PC-3 (cell line): Measurements from ENCODE around the gene TDRD7. TPM values are rescaled to one million over a fixed set of nuclear protein-coding genes. Genes with fewer than 3 reads are reported as not detected.

Experiments used
- ATAC-seq: fragments of 200-7000 bp; cut with Tn5 transposase; 2 replicates; pipeline ENCODE4 v1.9.1; 2020; ENCODE audit warnings: mild to moderate bottlenecking, moderate library complexity
- BruUV-seq: library from RNA; stranded (reverse); fragments of 400-500 nt; replicated peaks from 2 replicates; lab custom pipeline; 2021; lab: Mats Ljungman, UMichigan
- CTCF ChIA-PET: fragments of 300-600 bp; sonication (Branson Sonifier 250); formaldehyde crosslinking; loops from one replicate; lab custom pipeline; 2022; ENCODE audit warnings: antibody characterized with exemption; lab: Charles Lee
- POLR2A ChIA-PET: fragments of 300-600 bp; sonication (Branson Sonifier 250); formaldehyde crosslinking; loops from one replicate; lab custom pipeline; 2022; ENCODE audit warnings: antibody characterized with exemption; ENCODE audit not compliant: unreplicated experiment; lab: Charles Lee
- DNase-seq: peaks from one replicate; pipeline ENCODE4 v3.0.0-alpha.2; 2015
- H2AFZ ChIP-seq: fragments of 300-600 bp; sonication (generic); 2 replicates; pipeline ENCODE4 v1.6.0; 2016; ENCODE audit warnings: antibody characterized with exemption, low read length
- H3F3A ChIP-seq: fragments of 300-600 bp; sonication (generic); one replicate; pipeline ENCODE4 v1.6.0; 2017; ENCODE audit warnings: antibody characterized with exemption, low read length, control low read depth, mild to moderate bottlenecking; ENCODE audit not compliant: unreplicated experiment
- H3K27ac ChIP-seq: fragments of 300-600 bp; sonication (generic); 2 replicates; pipeline ENCODE4 v1.5.1; 2016; ENCODE audit warnings: mild to moderate bottlenecking, low read length
- H3K27me3 ChIP-seq: fragments of 300-600 bp; sonication (generic); 2 replicates; pipeline ENCODE4 v1.6.1; 2016; ENCODE audit warnings: low read length, mixed read lengths
- H3K36me3 ChIP-seq: fragments of 300-600 bp; sonication (generic); 2 replicates; pipeline ENCODE4 v1.6.1; 2016; ENCODE audit warnings: low read depth, mixed run types, low read length, mixed read lengths
- H3K4me1 ChIP-seq: fragments of 300-600 bp; sonication (generic); 2 replicates; pipeline ENCODE4 v1.5.1; 2016; ENCODE audit warnings: low read length; ENCODE audit not compliant: insufficient read depth
- H3K4me2 ChIP-seq: fragments of 300-600 bp; sonication (generic); 2 replicates; pipeline ENCODE4 v1.6.0; 2016; ENCODE audit warnings: low read length
- H3K4me3 ChIP-seq: fragments of 300-600 bp; sonication (generic); 2 replicates; pipeline ENCODE4 v1.5.1; 2016; ENCODE audit warnings: mild to moderate bottlenecking, low read length, mixed read lengths
- H3K79me2 ChIP-seq: fragments of 300-600 bp; sonication (generic); 2 replicates; pipeline ENCODE4 v1.6.1; 2017; ENCODE audit warnings: low read length, mixed read lengths
- H3K9ac ChIP-seq: fragments of 300-600 bp; sonication (generic); 2 replicates; pipeline ENCODE4 v1.6.0; 2016; ENCODE audit warnings: mild to moderate bottlenecking, low read length
- H3K9me2 ChIP-seq: fragments of 300-600 bp; sonication (generic); replicated peaks from 2 replicates; pipeline ENCODE4 v1.6.1; 2016; ENCODE audit warnings: mixed run types, low read length, mixed read lengths
- H3K9me3 ChIP-seq: fragments of 300-600 bp; sonication (generic); 2 replicates; pipeline ENCODE4 v1.6.1; 2016; ENCODE audit warnings: low read length, mixed read lengths
- H4K20me1 ChIP-seq: fragments of 300-600 bp; sonication (generic); 2 replicates; pipeline ENCODE4 v1.6.1; 2016; ENCODE audit warnings: low read length, mixed read lengths
- EZH2 ChIP-seq: fragments of 300-600 bp; sonication (generic); IDR thresholded peaks from one replicate; pipeline ENCODE4 v1.6.1; 2017; ENCODE audit warnings: antibody characterized with exemption, mild to moderate bottlenecking, low read length; ENCODE audit not compliant: unreplicated experiment
- EZH2phosphoT487 ChIP-seq: fragments of 300-600 bp; sonication (generic); IDR thresholded peaks from 2 replicates; pipeline ENCODE4 v1.6.1; 2018; ENCODE audit warnings: mild to moderate bottlenecking, antibody characterized with exemption, low read length, borderline replicate concordance
- intact Hi-C: fragments of 100-400 bp; cut with micrococcal nuclease; formaldehyde crosslinking; loops from 2 replicates; pipeline ENCODE4 v1.9.0; 2023
- total RNA-seq: library from RNA; depleted of rRNA; stranded (reverse); fragments of >200 nt; gene quantifications from 2 replicates; pipeline ENCODE4 v1.2.3, GENCODE V29; 2014
- TF ChIP-seq, protein P1 (sequence below): fragments of 300-600 bp; sonication (generic); conservative IDR thresholded peaks from 2 replicates; pipeline ENCODE4 v1.5.1; 2017; ENCODE audit warnings: antibody characterized with exemption, low read depth, mild to moderate bottlenecking, low read length

The TDRD7 gene
- total RNA-seq, 1 experiment from 2014 or later, result 4.2 TPM

GRCh38 chr9:97508852-97509251, 97.0 kb downstream of the TDRD7 start:
- Histone ChIP-seq H3K36me3 (no peaks in the 10 kb centered on the region), H3K27ac (no peak overlapping the region), H3K79me2 (no peaks in the 10 kb centered on the region), H3K4me2 (no peak overlapping the region), H3K9me3 (no peaks in the 10 kb centered on the region), H4K20me1 (no peaks in the 10 kb centered on the region), H3F3A (no peaks in the 10 kb centered on the region), H3K4me3 (no peak overlapping the region), H3K9ac (no peak overlapping the region), H3K27me3 (no peaks in the 10 kb centered on the region), H3K9me2 (no peaks in the 10 kb centered on the region), H3K4me1 (peaks cover 13% of the 10 kb centered on the region), H2AFZ (no peak overlapping the region)
- CTCF ChIA-PET, result no interaction called here
- ATAC-seq, result no peak
- TF ChIP-seq EZH2phosphoT487, result no peak
- TF ChIP-seq, protein P1, sequence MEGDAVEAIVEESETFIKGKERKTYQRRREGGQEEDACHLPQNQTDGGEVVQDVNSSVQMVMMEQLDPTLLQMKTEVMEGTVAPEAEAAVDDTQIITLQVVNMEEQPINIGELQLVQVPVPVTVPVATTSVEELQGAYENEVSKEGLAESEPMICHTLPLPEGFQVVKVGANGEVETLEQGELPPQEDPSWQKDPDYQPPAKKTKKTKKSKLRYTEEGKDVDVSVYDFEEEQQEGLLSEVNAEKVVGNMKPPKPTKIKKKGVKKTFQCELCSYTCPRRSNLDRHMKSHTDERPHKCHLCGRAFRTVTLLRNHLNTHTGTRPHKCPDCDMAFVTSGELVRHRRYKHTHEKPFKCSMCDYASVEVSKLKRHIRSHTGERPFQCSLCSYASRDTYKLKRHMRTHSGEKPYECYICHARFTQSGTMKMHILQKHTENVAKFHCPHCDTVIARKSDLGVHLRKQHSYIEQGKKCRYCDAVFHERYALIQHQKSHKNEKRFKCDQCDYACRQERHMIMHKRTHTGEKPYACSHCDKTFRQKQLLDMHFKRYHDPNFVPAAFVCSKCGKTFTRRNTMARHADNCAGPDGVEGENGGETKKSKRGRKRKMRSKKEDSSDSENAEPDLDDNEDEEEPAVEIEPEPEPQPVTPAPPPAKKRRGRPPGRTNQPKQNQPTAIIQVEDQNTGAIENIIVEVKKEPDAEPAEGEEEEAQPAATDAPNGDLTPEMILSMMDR, result no peak
- TF ChIP-seq EZH2, result no peak
- intact Hi-C loops, result no loop called here
- POLR2A ChIA-PET, result no interaction called here
- BruUV-seq, result no TSS peak
- DNase-seq, result no peak

DNA sequence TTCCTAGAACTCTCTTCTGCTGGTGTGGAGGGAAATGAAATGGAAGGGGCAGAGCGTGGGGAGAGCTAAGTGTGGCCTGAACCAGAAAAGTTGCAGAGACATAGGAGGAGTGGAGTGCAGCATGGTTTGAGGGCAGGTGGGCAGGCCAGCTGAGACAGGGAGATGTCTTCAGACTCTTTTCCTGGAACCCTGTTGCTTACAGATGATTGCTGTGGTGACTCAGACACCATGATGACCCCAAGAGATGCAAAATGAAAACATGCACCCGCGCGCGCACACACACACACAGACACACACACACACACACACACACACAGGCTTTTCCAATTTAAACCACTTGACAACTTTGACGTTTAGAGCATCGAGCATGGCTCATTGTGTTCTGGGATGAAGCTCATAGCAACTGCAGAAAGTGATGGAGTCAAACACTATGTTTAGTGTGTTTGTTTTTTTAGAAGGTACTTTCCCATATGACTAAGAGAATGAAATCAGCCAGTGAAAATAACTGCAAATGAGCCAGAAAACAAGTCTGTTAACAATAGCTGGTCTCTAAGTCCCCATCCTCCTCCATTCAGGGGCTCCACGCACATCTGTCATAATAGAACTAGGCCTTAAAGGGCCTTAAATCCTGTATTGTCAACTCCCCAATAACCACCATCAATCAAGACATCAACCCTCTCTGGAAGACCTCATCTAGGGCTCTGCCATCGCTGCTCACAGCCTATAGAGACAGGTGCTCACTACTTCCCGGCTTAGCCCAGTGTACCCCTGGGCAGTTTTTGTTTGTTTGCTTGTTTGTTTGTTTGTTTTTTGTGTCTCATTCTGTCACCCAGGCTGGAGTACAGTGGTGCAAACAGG, 99.1 kb downstream of the TDRD7 start:
- no peak for TF ChIP-seq EZH2phosphoT487
- TF ChIP-seq, protein P1, result no peak
- ChIA-PET POLR2A (interaction anchor here (0.6 kb wide), 1 partner anchor 87 kb away, joined by 5 read pairs; no protein-coding TSS in a partner anchor), CTCF (no interaction called here)
- Histone ChIP-seq H3K4me1 (peaks cover 13% of the 10 kb centered on the region), H3F3A (no peaks in the 10 kb centered on the region), H3K9ac (no peak overlapping the region; the same call in 1 of the 2 replicates), H3K9me2 (no peaks in the 10 kb centered on the region), H3K27ac (peak overlapping the region; percentile 68), H3K79me2 (no peaks in the 10 kb centered on the region), H3K9me3 (no peaks in the 10 kb centered on the region), H3K36me3 (no peaks in the 10 kb centered on the region), H4K20me1 (no peaks in the 10 kb centered on the region), H3K27me3 (no peaks in the 10 kb centered on the region), H2AFZ (no peak overlapping the region), H3K4me2 (no peak overlapping the region), H3K4me3 (no peak overlapping the region)
- intact Hi-C loops, result no loop called here
- ATAC-seq, result peak; percentile 56
- DNase-seq, result peak; percentile 46
- BruUV-seq, result no TSS peak
